CD4-positive, alpha-beta memory T cell (primary cell): Measurements from ENCODE around the gene SYT7. TPM values are rescaled to one million over a fixed set of nuclear protein-coding genes. Genes with fewer than 3 reads are reported as not detected.

Experiments
- CTCF ChIA-PET: fragments of 350-600 bp; sonication (Branson Sonifier 250); formaldehyde crosslinking; loops from one replicate; lab custom pipeline; 2021; ENCODE audit warnings: inconsistent platforms; ENCODE audit not compliant: partially characterized antibody; lab: Charles Lee
- POLR2A ChIA-PET: fragments of 350-600 bp; sonication (Branson Sonifier 250); formaldehyde crosslinking; loops from one replicate; lab custom pipeline; 2021; ENCODE audit not compliant: partially characterized antibody; lab: Charles Lee
- DNase-seq, 5 donors: peaks; one replicate each; pipeline versions ENCODE4 v3.0.0 to v3.0.0-alpha.2; 2020 to 2022; ENCODE audit warnings: mixed read lengths in 1 of 5
- H3K27ac ChIP-seq: one replicate; pipeline ENCODE4 v1.7.0; 2013; ENCODE audit warnings: low read depth, low read length
- H3K27me3 ChIP-seq: 2 replicates; pipeline ENCODE4 v1.7.0; 2013; ENCODE audit warnings: mild to moderate bottlenecking, low read length, moderate library complexity; ENCODE audit not compliant: insufficient read depth
- H3K36me3 ChIP-seq: 2 replicates; pipeline ENCODE4 v1.7.0; 2013; ENCODE audit warnings: mild to moderate bottlenecking, low read length, moderate library complexity; ENCODE audit not compliant: insufficient read depth
- H3K4me1 ChIP-seq: 2 replicates; pipeline ENCODE4 v1.7.0; 2013; ENCODE audit warnings: mild to moderate bottlenecking, low read length, moderate library complexity; ENCODE audit not compliant: insufficient read depth
- H3K4me3 ChIP-seq, 2 donors: one replicate each; pipeline ENCODE4 v1.7.0; 2013; ENCODE audit warnings: low read length in 2 of 2, mild to moderate bottlenecking in 1 of 2
- H3K9me3 ChIP-seq, 2 donors: one replicate each; pipeline ENCODE4 v1.7.0; 2013; ENCODE audit warnings: low read length in 2 of 2, control low read depth in 1 of 2; ENCODE audit not compliant: control insufficient read depth in 1 of 2
- H3K27ac Mint-ChIP-seq, 7 donors: one replicate each; pipeline ENCODE4 v1.8.0; 2020 to 2021; ENCODE audit warnings: mixed read lengths in 7 of 7, mild to moderate bottlenecking in 6 of 7, inconsistent platforms in 3 of 7, moderate library complexity in 3 of 7
- H3K27me3 Mint-ChIP-seq, 2 donors: one replicate each; pipeline ENCODE4 v1.8.0; 2020 to 2021; ENCODE audit warnings: mixed read lengths in 2 of 2
- H3K36me3 Mint-ChIP-seq, 2 donors: one replicate each; pipeline ENCODE4 v1.8.0; 2020 to 2021; ENCODE audit warnings: mixed read lengths in 2 of 2, inconsistent platforms in 1 of 2, mild to moderate bottlenecking in 1 of 2
- H3K4me1 Mint-ChIP-seq, 4 donors: one replicate each; pipeline ENCODE4 v1.8.0; 2020 to 2021; ENCODE audit warnings: mixed read lengths in 4 of 4, mild to moderate bottlenecking in 1 of 4
- H3K4me3 Mint-ChIP-seq, 8 donors: one replicate each; pipeline ENCODE4 v1.8.0; 2020 to 2021; ENCODE audit warnings: mixed read lengths in 8 of 8, mild to moderate bottlenecking in 7 of 8, moderate library complexity in 6 of 8, inconsistent platforms in 3 of 8
- H3K9me3 Mint-ChIP-seq, 8 donors: one replicate each; pipeline ENCODE4 v1.8.0; 2020 to 2021; ENCODE audit warnings: mixed read lengths in 8 of 8, mild to moderate bottlenecking in 5 of 8, inconsistent platforms in 3 of 8, moderate library complexity in 1 of 8
- intact Hi-C: fragments of 100-400 bp; cut with micrococcal nuclease; formaldehyde crosslinking; loops from one replicate; pipeline ENCODE4 v1.15.1; 2023
- polyA plus RNA-seq, 2 donors: library from polyadenylated mRNA; unstranded; fragments of 300-500 nt; fragmentation: Illumina TruSeq; gene quantifications; one replicate each; pipeline ENCODE4 v1.2.3, GENCODE V29; 2021
- total RNA-seq, 2 experiments: library from RNA; stranded (reverse); gene quantifications; one replicate each; pipeline ENCODE4 v1.2.3, GENCODE V29; 2021

Gene SYT7
- total and polyA plus RNA-seq, 4 experiments from 2014 or later: not detected

DNA sequence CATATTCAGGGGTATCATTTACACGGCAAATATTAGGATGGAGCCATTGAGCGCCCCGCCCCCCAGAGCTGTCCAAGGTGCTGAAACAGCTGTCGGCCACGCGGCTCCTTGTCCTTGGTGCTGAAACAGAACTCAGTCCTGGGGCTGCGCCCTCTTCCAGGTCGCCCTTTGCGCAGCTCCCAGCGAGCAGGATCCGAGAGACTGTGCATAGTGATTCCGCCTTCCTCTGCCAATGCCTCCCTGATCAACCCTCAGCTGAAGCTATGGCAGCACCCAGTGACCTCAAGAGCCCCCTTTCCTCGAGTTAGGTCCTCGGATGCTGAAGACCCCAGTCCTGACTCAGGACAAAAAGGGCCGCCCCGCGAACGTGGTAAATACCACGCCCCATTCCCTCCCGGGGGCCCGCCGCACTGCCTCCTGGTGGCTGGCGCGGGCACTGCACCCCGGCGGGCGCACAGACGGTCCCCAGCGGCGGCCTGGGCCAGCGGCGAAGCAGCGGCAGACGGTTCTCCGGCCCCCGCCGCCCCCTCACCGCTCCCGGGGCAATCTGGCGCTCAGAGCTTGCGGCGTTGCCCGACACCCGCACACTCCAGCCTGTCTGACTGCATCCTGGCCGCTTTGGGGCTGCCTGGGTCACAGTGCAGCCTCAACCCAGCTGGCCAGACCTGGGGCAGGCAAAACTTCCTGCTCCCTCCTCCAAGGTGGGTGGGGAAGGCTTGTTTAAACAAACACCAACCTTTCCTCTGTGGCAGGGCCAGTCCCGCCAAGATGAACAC lies 13.4 kb downstream of the SYT7 start:
- H3K36me3 Mint-ChIP-seq: no peaks in the 10 kb centered on the region
- Histone ChIP-seq H3K4me3 (no peak overlapping the region), H3K27ac (no peak overlapping the region), H3K9me3 (no peaks in the 10 kb centered on the region), H3K4me1 (no peaks in the 10 kb centered on the region), H3K27me3 (peaks cover 10% of the 10 kb centered on the region), H3K36me3 (no peaks in the 10 kb centered on the region)
- intact Hi-C loops: no loop called here
- peaks cover 34 to 55% of the 10 kb centered on the region in 2 donors for H3K27me3 Mint-ChIP-seq
- H3K4me3 Mint-ChIP-seq: no peak overlapping the region
- DNase-seq: peak; percentile 61 to 82 (median 70)
- H3K9me3 Mint-ChIP-seq: peaks cover 0 to 7% (median 0%) of the 10 kb centered on the region in 8 donors
- ChIA-PET CTCF (no interaction called here), POLR2A (no interaction called here)
- peak overlapping the region in 3 of 7 donors; percentile 59 to 79 (median 72) for H3K27ac Mint-ChIP-seq
- peaks cover 0 to 10% (median 2%) of the 10 kb centered on the region in 4 donors for H3K4me1 Mint-ChIP-seq

GRCh38 chr11:61564936-61565696 lies 15.8 kb downstream of the SYT7 start:
- Histone ChIP-seq H3K27me3 (peaks cover 10% of the 10 kb centered on the region), H3K27ac (no peak overlapping the region), H3K4me1 (no peaks in the 10 kb centered on the region), H3K9me3 (no peaks in the 10 kb centered on the region), H3K36me3 (no peaks in the 10 kb centered on the region), H3K4me3 (no peak overlapping the region)
- CTCF ChIA-PET: no interaction called here
- POLR2A ChIA-PET: no interaction called here
- H3K27me3 Mint-ChIP-seq: peaks cover 29 to 45% of the 10 kb centered on the region in 2 donors
- no peak overlapping the region for H3K4me3 Mint-ChIP-seq
- peaks cover 0 to 6% (median 0%) of the 10 kb centered on the region in 8 donors for H3K9me3 Mint-ChIP-seq
- peaks cover 0 to 10% (median 2%) of the 10 kb centered on the region in 4 donors for H3K4me1 Mint-ChIP-seq
- intact Hi-C loops: no loop called here
- no peak for DNase-seq
- H3K36me3 Mint-ChIP-seq: no peaks in the 10 kb centered on the region
- peak overlapping the region in 1 of 7 donors; percentile 52 for H3K27ac Mint-ChIP-seq

DNA sequence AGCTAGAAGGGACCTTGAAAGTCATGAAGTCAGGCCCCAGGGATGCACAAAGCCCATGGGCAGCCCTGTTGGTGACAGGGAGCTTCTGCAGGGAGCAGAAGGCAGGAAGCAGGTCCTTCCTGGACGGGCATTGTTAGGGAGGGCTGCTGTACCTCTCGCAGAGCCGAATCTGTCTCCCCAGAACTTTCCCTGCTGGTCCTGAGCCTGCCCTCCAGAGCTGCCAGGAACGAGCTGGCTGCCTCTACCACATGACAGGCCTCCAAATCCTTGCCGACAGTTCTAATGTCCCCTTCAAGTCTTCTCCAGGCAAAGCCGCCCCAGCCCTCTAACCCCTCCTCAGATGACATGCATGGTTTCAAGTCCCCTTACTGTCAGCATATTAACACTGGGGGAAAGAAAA lies 20.1 kb downstream of the SYT7 start:
- no peak overlapping the region for H3K4me3 Mint-ChIP-seq

GRCh38 chr11:61556621-61557020 lies 24.3 kb downstream of the SYT7 start:
- intact Hi-C loops: no loop called here
- no peak for DNase-seq
- ChIA-PET POLR2A (no interaction called here), CTCF (no interaction called here)
- Histone ChIP-seq H3K27ac (no peak overlapping the region), H3K9me3 (no peaks in the 10 kb centered on the region), H3K27me3 (peaks cover 13% of the 10 kb centered on the region), H3K4me3 (no peak overlapping the region), H3K36me3 (no peaks in the 10 kb centered on the region), H3K4me1 (no peaks in the 10 kb centered on the region)
- H3K4me3 Mint-ChIP-seq: no peak overlapping the region
- H3K27ac Mint-ChIP-seq: no peak overlapping the region
- H3K9me3 Mint-ChIP-seq: peaks cover 0 to 7% (median 0%) of the 10 kb centered on the region in 8 donors
- H3K27me3 Mint-ChIP-seq: peaks cover 45 to 48% of the 10 kb centered on the region in 2 donors
- peaks cover 5 to 15% (median 6%) of the 10 kb centered on the region in 4 donors for H3K4me1 Mint-ChIP-seq
- H3K36me3 Mint-ChIP-seq: no peaks in the 10 kb centered on the region

More for the DNA sequence above, 20.1 kb downstream of the SYT7 start:
- Histone ChIP-seq H3K4me3 (no peak overlapping the region), H3K27me3 (peaks cover 6% of the 10 kb centered on the region), H3K36me3 (no peaks in the 10 kb centered on the region), H3K4me1 (no peaks in the 10 kb centered on the region), H3K27ac (no peak overlapping the region), H3K9me3 (no peaks in the 10 kb centered on the region)
- Mint-ChIP-seq H3K27ac (no peak overlapping the region), H3K27me3 (peaks cover 38 to 47% of the 10 kb centered on the region in 2 donors), H3K4me1 (no peaks in the 10 kb centered on the region), H3K9me3 (peaks cover 0 to 3% (median 0%) of the 10 kb centered on the region in 8 donors), H3K36me3 (no peaks in the 10 kb centered on the region)
- ChIA-PET CTCF (no interaction called here), POLR2A (no interaction called here)
- no peak for DNase-seq
- intact Hi-C loops: no loop called here

- no peaks in the 10 kb centered on the region for H3K36me3 Mint-ChIP-seq
- intact Hi-C loops: no loop called here
- peaks cover 13% of the 10 kb centered on the region for H3K27me3 ChIP-seq
- no peaks in the 10 kb centered on the region for H3K36me3 ChIP-seq
- no peak for DNase-seq
- H3K4me3 ChIP-seq: no peak overlapping the region
- no peak overlapping the region for H3K27ac Mint-ChIP-seq
- H3K4me3 Mint-ChIP-seq: no peak overlapping the region
- no peak overlapping the region for H3K27ac ChIP-seq
- ChIA-PET POLR2A (no interaction called here), CTCF (no interaction called here)
- H3K4me1 ChIP-seq: no peaks in the 10 kb centered on the region
- H3K4me1 Mint-ChIP-seq: peaks cover 5 to 15% (median 6%) of the 10 kb centered on the region in 4 donors
- H3K27me3 Mint-ChIP-seq: peaks cover 44 to 49% of the 10 kb centered on the region in 2 donors
- H3K9me3 ChIP-seq: no peaks in the 10 kb centered on the region
- peaks cover 0 to 7% (median 0%) of the 10 kb centered on the region in 8 donors for H3K9me3 Mint-ChIP-seq
These were observed 24.9 kb downstream of the SYT7 start for GRCh38 chr11:61555978-61556377.

DNA sequence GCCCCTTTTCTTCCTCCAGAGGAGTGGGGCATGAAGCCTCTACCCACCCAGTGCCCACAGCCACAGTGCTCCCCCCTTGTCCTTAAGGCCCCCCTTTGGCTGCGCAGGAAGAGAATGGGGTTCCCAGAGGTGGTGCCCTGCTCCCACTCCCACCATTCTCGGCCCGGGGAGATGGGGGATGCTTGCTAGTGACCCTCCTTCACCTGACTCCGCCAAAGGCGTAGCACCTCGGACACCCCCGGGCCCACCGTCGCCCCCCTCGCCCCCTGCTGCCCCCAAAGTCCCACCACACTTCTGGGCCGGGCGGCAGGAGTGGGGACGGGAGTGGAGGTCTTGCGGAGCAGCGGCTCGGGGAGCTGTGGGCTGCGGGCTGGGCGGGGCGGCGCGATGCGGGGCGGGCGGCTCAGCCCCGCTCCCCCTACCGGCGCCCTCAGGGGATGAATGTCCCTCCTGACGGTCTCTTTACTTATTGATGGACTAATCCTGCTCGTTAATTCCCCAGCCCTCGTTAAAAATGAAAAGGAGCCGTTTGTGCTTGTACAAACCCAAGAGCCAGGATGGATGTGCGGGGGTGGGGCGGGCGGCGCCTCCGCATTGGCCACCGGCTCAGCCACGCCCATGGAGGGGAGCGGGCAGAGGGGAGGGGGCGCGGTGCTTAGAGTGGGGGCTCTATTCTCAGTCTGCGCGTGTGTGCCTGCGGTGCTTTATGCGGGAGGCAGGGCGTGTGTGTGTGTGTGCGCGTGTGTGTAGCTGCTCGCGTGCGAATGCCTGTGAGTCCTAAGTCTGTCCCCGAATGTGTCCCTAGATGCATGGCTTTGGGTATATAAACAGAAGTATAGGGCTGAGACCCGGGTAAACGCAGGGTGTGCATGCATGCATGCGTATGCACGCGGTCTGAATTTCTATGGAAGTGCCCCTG lies 25.6 kb downstream of the SYT7 start:
- no peaks in the 10 kb centered on the region for H3K36me3 Mint-ChIP-seq
- intact Hi-C loops: no loop called here
- H3K9me3 Mint-ChIP-seq: peaks cover 0 to 7% (median 0%) of the 10 kb centered on the region in 8 donors
- H3K4me1 Mint-ChIP-seq: peaks cover 5 to 15% (median 6%) of the 10 kb centered on the region in 4 donors
- H3K4me3 Mint-ChIP-seq: peak overlapping the region in 1 of 8 donors; percentile 41
- no peak for DNase-seq
- no peaks in the 10 kb centered on the region for H3K4me1 ChIP-seq
- H3K36me3 ChIP-seq: no peaks in the 10 kb centered on the region
- H3K27me3 ChIP-seq: peaks cover 13% of the 10 kb centered on the region
- H3K27me3 Mint-ChIP-seq: peaks cover 44 to 49% of the 10 kb centered on the region in 2 donors
- no peak overlapping the region for H3K4me3 ChIP-seq
- H3K9me3 ChIP-seq: no peaks in the 10 kb centered on the region
- ChIA-PET CTCF (no interaction called here), POLR2A (no interaction called here)
- no peak overlapping the region for H3K27ac ChIP-seq
- H3K27ac Mint-ChIP-seq: no peak overlapping the region
